Fibroblast of pulmonary artery (primary cell): ENCODE data around the gene XYLT2.
"Not testable (repeated sequence)": the region's sequence is repeated elsewhere in the genome, so short reads cannot be mapped to it uniquely, and the experiment has no call there.

Experiments used
- DNase-seq: peaks from one replicate; pipeline ENCODE4 v3.0.0-alpha.2; 2010; ENCODE audit warnings: low read depth
- H3K4me3 ChIP-seq: replicated peaks from 2 replicates; pipeline ENCODE4 v1.5.1; 2011; ENCODE audit warnings: low read depth, mild to moderate bottlenecking, control low read depth, low read length, moderate library complexity
- TF ChIP-seq, protein P1 (sequence below): IDR thresholded peaks from 2 replicates; pipeline ENCODE4 v1.5.1; 2011; ENCODE audit warnings: mild to moderate bottlenecking, control low read depth, low read length, inconsistent platforms; ENCODE audit errors: missing control alignments

Gene XYLT2

GRCh38 chr17:50393700-50394099 is 47.8 kb downstream of the XYLT2 start:
- DNase-seq, result no peak
- H3K4me3 ChIP-seq, result no peak overlapping the region
- TF ChIP-seq, protein P1, sequence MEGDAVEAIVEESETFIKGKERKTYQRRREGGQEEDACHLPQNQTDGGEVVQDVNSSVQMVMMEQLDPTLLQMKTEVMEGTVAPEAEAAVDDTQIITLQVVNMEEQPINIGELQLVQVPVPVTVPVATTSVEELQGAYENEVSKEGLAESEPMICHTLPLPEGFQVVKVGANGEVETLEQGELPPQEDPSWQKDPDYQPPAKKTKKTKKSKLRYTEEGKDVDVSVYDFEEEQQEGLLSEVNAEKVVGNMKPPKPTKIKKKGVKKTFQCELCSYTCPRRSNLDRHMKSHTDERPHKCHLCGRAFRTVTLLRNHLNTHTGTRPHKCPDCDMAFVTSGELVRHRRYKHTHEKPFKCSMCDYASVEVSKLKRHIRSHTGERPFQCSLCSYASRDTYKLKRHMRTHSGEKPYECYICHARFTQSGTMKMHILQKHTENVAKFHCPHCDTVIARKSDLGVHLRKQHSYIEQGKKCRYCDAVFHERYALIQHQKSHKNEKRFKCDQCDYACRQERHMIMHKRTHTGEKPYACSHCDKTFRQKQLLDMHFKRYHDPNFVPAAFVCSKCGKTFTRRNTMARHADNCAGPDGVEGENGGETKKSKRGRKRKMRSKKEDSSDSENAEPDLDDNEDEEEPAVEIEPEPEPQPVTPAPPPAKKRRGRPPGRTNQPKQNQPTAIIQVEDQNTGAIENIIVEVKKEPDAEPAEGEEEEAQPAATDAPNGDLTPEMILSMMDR, result no peak

GRCh38 chr17:50394711-50395110 is 48.8 kb downstream of the XYLT2 start:
- TF ChIP-seq, protein P1, result no peak
- peak overlapping the region; percentile 99 for H3K4me3 ChIP-seq
- peak; percentile 22 for DNase-seq

DNA sequence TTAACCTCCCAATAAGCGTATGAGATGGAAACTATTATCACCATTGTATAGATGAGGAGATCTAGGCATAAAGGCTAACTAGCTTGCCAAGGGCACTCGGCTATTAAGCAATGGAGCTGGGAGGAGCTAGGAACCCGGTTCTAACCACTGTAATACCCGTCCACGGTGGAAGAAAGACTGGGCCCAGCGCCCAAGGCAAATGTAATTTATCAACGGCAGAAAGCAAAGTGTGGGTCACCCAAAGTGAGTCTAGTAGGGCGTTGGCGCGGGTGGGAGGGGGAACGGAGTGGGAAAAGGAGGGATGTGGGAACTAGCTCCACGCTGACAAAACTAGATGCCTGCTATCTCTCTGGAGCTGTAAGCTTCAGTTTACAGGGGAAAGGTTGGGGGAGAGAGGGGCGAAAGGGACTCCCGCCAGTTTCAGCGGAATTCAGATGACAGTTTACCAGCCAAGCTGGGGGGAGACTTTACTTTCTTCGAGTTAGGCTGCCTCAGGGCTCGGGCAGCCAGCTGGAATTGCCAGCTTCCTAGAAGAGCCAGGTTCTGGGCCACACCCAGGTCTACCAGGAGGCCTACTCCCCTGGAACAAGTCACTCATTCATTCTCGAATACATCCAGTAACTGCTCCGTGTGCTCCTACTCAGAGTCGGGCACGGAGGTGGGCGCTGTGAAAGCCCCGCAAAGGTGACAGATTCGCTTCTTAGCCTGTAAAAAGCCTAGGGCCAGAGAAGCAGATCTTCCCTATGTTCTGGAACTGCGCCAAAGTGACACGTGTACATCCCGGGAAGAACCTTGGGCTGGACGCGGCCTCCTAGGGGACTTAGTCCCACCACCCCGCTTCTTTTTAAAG is 50.6 kb downstream of the XYLT2 start:
- TF ChIP-seq, protein P1, result no peak
- H3K4me3 ChIP-seq, result peak overlapping the region; percentile 99
- DNase-seq, result peak; percentile 75

DNA sequence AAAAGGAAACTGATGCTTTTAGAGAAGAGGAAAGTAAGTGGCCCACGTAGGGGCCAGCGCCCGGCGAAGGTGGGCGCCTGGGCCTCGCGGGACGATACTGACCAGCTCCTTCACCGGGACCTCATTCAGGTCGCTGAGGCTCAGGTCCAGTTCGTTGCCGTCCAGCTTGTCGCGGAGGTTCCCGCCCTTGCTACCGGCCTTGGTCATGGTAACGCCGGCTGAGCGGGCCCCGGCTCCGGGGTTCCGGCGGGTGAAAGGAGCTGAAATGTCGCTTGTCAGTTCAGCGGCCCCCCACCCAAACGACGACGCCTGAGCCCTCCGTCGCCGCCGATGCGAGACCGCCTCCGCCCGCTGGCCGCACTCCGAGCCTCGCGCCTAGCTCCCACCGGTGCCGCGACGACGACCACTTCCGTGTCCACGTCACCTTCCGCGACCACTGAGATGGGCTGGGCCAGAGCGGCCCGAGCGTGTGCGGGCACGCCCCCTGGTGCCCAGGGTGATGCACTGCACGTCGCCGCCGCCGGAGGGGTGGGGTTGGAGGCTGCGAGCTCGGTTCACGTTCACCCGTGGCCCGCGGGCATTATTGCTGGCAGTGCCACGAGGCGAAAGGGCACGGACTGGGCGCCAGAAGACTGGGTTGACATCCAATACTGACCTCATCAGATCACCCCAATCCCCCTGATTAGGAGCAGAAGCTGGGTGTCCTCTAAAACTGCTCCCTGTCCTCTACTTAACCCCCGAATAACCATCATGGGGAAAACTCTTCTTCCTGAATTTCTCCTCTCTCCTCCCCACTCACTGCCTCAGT is 51.4 kb downstream of the XYLT2 start, which contains the start of gene LRRC59:
Gene LRRC59, minus strand, starts transcription at position 413 of the 808 bp plus-strand sequence. Its CDS starts 206 bp downstream, at position 207.
- DNase-seq, result peak; percentile 83
- TF ChIP-seq, protein P1, result peak; percentile 82
- peak within 1 kb of the TSS; percentile 99 for H3K4me3 ChIP-seq

- no peak for DNase-seq
- TF ChIP-seq, protein P1, result no peak
- peak overlapping the region; percentile 99 for H3K4me3 ChIP-seq
These were observed 52.0 kb downstream of the XYLT2 start for GRCh38 chr17:50397919-50398285.

- H3K4me3 ChIP-seq, DNase-seq: not testable (repeated sequence)
These were observed 52.7 kb downstream of the XYLT2 start for GRCh38 chr17:50398672-50399071.

DNA sequence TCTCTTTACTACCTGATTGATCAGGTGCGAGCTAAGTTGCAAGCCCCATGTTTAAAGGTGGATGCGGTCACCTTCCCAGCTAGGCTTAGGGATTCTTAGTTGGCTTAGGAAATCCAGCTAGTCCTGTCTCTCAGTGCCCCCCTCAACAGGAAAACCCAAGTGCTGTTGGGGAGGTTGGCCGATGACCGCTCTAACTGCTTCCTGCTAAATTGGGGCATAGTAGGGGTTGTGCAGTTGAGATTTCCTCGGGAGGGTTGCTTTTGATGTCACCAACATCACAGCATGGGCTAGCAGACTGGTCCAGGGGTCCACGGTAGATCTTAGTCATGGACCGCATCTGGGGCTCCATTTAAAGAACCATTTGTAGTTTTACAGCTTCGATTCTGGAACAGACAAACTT is 53.7 kb downstream of the XYLT2 start:
- not testable (repeated sequence) for DNase-seq, H3K4me3 ChIP-seq

GRCh38 chr17:50405351-50405750 is 59.4 kb downstream of the XYLT2 start:
- DNase-seq, H3K4me3 ChIP-seq: not testable (repeated sequence)
